ENCODE data around the gene OPA1.

The OPA1 gene

DNA sequence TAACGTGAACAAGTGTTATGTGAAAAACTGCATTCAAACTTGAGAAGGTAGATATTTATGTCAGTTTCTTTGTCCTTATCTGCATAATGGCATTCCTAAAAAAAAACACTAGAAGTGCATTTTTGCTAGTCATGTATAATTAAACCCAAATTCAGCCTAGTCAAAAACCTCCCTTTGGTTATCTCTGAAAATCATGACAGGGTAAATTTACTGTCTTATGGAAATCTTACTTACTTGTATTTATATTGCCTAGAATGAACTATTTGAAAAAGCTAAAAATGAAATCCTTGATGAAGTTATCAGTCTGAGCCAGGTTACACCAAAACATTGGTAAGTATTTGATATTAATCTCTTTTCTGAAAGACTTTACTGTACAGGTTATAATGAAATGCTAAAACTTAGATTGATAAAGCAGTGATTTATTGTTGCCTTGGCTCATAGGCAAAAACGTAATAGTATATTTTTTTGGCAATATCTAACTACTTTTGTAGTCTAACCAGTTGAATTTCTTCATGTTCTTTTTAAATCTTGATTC is 55.6 kb downstream of the OPA1 start:
- DNase-seq (ENCODE audit: low read depth in 2 of 2), result no peak

DNA sequence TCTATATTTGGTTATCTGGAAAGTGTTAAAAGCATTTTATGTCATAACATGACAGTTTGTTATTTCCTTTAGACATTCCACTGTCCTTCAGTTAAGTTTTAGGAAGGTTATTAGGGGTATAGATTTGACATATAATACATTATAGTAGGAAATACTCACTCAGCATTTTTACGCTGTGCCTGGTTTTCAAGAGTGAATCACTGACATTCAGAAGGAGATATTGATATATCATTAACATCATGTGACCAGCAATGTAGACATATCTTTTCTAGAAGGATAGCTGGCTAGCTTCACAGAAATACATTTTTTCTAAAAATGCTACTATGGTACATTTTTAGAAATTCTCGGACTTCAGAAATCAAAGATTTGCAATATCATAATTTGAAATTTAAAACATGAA is 57.6 kb downstream of the OPA1 start:
- DNase-seq (ENCODE audit: low read depth in 2 of 2), result no peak

DNA sequence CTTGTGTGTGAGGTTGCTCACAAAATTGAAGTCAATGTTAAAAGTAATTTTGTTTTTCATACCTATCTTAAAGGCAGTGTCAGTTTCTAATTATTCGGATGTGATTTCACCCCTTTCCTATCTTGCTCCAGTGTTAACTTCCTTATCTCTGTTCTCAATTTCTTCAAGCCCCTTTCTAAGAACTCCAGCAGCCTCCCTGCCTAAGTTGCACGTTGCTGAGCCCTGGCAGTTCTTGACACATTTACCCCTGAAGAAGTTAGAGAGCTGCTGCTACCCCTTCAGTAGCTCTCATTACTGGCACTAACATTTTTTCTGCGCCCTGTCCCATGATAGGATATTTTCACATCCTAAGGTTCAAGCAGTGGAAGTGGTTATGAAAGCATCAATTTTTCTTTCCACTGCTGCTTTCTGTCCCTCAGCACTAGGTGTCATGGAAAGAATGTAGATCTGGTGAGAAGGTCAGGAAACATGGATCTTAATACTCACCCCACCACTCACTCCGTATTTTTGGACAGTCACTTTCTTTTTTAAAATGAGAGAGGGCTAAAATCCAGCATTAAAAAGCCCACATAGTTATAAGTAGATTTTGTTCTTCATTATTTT is 62.9 kb downstream of the OPA1 start:
- no peak for DNase-seq (ENCODE audit: low read depth in 2 of 2)

DNA sequence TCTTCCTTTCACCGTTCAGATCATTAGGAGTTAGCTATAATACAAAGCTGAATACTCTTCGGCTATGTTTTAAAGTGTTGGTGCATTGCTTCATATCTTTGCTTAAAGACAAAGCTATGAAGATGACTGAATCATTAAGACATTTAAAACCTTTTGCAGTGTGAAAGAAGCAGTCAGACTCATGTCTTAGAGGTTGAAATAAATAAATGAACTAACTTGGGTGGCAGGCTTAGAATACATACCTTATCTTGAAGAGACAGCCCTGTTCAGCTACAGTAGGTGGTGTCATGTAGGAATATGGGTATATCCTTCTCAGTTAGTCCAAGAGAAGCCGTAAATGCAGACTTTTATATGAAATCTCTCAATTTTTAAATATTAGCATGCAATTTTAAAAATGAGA is 63.4 kb downstream of the OPA1 start:
- no peak for DNase-seq (ENCODE audit: low read depth in 2 of 2)

DNA sequence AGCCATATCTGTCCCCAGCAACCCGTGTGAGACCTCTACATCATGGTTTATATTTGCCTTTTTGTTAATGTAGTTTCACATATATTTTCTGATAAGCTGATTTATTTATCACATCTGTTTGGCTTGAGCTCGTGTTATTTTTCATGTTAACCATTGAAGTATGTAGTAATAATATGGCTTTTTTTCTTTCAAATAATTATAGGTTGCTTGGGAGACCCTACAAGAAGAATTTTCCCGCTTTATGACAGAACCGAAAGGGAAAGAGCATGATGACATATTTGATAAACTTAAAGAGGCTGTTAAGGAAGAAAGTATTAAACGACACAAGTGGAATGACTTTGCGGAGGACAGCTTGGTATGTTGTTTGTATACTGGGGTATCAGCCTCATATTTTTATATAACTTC is 63.9 kb downstream of the OPA1 start:
- DNase-seq (ENCODE audit: low read depth in 2 of 2), result no peak

DNA sequence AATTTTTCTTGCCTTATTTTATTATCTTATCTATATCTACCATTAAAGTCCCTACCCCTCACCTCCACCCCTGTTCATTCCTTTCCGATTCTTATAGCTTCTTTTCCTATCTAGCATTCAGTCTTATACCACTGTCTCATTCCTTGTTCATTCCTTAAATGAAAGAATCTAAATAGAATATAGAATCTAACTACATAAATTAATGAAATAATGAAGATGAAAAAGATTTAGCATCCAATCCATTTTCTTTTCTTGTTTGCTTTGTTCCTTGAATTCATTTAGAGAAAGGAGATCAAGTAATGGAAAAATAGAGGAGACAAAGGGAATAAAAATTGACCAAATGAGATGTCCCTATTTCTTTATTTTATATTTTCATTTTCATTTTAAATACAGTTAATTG is 67.2 kb downstream of the OPA1 start:
- no peak for DNase-seq (ENCODE audit: low read depth in 2 of 2)

DNA sequence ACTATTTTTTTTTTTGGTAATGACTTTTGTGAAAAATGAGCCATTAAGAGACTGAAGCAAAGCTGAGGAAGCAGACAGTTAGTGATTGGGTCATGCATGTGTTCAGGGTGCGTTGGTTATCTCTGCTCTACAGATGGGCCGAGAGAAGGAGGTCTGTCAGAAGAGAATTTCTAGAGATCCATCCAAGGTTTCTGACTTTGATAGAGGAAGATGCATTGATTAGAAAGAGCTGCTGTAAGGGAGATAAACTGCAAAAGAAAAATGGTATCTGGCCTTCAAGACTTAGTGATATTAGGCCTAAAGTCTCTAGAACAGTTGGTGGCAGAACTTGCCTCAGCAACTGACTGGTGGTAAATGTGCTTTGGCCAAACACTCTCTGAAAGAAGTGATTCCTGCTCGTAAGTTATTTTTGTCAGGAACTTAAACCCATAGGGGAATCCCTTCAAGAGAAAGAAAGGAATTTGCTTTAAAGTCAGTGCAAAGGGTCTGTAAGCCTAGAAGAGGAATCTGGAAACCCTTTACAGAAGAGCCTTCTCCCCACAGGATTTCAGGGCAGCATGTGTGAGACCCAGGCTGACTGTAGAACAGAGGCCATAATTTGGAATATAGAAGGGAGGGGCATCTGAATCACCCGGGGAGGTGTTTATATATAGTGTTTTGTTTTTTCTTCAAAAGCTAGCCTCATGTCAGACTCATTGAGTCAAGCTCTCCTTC is 67.8 kb downstream of the OPA1 start:
- no peak for DNase-seq (ENCODE audit: low read depth in 2 of 2)

DNA sequence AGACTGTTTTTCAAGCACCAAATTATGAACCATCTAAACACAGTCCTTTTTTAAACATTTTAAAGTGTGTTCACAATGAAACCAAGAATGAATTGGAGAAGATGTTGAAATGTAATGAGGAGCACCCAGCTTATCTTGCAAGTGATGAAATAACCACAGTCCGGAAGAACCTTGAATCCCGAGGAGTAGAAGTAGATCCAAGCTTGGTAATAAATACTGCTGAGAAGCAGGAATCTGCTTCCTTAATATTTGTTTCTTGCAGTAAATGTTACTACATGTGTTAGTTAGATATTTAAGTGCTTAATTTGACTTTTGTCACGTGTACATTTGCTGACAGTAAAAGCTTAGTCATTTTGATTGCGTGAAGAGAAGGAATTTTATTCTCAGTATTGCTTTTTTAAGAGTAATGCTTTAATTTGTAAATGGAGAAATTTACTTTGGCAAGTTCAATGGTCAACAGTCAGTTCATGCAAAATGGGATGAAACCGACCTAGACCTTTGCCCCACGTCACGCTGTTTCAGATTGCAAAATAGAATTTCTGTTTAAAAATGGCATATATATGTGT is 69.8 kb downstream of the OPA1 start:
- DNase-seq (ENCODE audit: low read depth in 2 of 2), result no peak

DNA sequence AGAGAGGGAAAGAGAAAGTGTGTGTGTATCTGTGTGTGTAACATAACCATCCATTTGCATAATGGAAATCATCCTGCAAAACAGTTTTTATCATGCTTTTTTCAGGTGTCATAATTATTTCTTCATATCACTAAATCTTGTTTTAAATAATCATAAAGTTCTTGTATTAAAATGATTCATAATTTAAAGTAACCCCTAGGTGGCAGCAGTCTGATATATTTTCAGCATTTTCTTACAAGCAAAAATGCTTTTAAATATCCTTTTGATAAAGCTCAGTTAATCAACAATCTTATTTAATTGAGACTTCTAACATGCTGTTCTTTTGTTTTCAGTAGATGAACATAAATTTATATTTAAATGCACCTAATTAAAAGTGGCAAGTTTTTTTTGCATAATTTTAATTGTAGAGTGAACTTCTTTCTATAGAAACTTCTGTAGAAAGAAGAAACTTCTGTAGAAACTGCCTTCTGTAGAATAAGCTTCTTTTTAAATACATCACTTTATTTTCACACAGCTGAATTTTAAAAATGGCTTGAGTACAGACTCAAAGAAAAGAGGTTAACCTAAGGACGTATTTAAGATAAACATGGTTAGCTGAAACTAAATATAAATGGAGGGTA is 72.5 kb downstream of the OPA1 start:
- no peak for DNase-seq (ENCODE audit: low read depth in 2 of 2)

DNA sequence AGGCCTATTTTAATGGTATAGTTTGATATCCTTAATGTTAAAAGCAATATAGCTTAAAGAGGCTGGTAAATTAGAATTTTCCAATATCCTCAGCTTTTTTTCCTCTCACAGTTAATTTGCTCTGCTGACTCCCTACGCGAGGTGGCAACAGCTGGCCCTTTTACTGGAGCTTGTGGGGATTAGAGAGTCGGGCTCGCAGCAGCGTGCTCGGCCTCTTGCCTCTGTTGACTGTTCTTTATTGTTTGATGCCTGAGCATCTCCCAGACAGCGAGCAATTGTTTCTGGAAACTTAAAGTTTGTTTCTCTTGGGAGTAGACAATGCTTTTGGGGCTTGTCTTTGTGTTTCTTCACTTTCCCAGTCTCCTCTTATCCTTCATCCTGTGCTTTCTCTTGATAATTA is 80.8 kb downstream of the OPA1 start:
- no peak for DNase-seq (ENCODE audit: low read depth in 2 of 2)

DNA sequence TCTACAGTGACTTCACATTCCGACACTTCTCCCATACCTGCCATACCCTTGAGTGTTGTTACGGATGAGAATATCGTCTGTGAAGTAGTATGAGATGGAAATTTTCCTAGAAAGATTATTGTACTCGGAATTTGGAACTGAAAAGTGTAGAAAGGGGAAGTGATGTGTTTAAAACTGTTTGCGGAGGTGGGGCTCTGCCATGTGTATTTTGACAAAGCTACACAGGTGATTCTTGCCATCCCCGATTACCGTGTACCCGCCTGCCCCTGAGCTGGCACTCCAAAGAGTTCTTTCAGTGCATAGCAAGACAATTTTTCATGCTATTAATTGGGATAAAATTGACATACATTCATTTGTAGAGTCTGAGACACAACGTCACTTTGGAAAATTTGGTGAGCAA is 81.7 kb downstream of the OPA1 start:
- no peak for DNase-seq (ENCODE audit: low read depth in 2 of 2)

DNA sequence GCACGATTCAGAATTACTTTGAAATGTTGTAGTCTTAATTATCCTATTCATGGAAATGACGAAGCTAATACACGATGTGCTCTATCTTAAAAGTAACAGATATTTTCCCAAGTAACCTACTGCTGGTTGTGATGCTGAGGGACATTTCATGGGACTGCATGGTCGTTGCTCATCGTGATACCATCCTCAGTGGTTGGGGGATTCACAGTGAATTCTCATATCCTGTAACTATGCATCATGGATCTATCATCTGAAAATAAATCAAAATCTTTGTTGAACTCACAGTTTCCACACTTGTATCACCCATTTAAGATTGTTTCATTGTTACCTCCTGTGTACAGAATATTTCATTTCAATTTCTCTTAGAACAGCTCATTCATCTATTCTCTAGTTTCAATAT is 84.7 kb downstream of the OPA1 start:
- DNase-seq (ENCODE audit: low read depth in 2 of 2), result no peak

DNA sequence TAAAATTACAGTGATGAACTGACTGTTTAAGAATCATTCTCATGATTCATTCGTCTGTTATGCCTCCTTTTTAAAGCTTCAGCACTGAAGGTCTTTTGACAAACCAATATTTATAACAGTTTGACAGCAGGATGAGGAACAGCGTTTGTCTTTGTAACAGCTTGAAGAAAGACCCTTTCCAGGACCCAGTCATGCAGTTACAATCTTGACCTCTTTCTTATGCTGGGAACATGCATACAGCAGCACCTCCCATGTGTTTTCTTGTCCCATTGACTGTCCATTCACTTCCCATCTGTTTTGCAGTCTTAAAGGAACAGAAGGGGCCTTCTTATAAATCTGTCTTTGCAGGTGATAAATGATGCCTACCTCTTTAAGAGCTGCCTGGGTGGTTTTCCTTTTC is 87.2 kb downstream of the OPA1 start:
- no peak for DNase-seq (ENCODE audit: low read depth in 2 of 2)

DNA sequence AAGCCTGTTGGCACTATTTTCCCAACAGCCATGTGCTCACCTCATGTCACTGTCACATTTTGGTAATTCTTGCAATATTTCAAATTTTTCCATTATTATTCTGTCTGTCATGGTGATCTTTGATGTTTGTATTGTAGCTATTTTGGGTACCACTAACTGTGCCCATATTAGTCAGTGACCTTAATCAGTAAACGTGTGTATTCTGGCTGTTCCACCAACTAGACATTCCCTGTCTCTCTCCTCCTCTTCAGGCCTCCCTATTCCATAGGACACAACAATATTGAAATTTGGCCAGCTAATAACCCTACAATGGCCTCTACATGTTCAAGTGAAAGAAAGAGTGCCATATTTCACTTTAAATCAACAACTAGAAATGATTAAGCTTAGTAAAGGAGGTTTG is 88.6 kb downstream of the OPA1 start:
- DNase-seq (ENCODE audit: low read depth in 2 of 2), result no peak

DNA sequence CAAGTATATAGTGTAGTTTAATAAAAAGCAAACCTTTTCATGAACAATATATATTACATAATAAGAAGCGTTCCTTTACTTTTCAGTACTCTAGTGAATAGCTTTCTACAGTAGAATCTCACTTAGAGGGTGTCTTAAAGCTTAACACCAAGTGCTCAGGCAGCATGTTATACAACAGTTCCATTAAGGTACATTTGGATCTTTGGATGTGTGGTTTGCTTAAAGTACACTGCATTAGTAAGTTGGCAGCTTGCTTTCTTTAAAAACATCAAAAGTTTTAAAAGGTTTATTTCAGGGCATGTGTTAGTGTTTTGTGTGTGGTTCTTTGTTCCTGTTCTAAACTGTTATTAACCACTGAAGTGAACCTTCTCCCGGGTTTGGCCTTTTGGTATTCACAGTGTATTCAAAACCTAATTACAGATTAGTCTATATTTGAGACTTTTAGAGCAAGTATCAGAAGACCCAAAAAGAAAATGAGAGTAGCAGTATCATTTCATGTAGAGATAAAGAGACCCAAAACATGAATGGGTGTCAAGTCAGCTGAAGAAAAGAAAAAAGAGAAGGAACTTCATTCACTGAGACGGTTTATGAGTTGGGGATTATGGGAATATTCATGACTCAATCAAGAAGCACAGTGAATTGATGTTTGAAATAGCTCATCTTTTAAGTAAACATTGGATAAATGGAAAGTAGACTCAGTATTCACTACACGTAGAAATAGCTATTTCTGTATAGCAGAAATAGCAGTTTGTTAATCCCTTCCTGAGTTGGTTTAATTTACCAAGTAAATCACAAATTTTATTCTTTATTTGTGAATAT is 93.9 kb downstream of the OPA1 start:
- DNase-seq (ENCODE audit: low read depth in 2 of 2), result no peak

DNA sequence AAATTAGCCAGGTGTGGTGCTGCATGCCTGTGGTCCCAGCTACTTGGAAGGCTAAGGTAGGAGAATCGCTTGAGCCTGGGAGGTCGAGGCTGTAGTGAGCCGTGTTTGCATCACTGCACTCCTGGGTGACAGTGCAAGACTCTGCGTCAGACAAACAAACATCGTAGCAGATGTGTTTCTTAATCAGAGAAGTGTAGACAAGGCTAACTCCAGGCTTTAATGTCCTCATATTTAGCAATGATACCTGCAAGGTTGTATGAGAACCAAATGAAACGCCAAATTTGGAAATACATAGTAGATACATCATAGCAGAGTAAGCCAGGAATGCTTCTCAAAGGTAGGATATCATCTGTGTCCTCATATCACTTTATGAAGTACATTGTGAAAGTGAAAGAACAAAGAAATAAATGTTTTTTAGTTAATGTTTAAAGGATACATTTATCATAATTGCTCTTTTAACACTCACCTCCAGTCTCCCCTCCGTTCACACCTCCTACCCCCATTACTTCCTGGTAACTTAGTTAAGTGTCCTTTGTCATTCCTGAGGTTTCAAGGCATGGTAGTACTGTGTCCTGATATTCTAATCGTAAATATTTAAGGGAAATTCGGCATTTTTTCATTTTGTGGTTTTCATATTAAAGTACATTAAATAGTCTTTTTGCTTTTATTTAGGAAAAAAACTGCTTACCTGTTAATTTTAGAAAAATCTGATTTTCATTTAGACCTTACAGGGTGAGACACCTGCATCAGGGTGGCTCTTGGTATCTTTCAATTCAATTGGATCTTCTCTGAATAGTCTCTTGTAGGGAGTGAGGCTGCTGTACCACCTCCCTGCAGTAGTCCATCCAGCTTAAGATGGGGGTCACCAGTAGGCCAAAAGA is 96.1 kb downstream of the OPA1 start:
- DNase-seq (ENCODE audit: low read depth in 2 of 2), result no peak

DNA sequence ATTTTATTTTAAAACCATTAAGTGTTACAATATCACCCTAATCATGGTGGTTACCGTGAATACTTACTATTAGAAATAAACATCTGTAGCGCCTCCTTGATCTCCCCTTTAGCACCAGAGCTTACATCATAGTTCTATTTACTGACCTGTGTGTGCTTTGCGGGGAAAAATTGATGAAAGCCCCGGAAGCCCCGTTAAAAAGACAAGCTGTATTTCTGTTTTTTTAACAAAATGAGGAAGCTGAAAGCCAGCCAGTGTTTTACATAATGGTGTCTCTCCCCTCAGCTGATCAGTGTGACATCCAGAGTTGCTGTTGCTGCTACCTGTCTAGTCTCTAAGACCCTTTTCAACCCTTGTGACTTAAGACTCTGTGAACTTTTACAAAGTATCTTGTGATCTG is 100.8 kb downstream of the OPA1 start:
- DNase-seq (ENCODE audit: low read depth in 2 of 2), result no peak

DNA sequence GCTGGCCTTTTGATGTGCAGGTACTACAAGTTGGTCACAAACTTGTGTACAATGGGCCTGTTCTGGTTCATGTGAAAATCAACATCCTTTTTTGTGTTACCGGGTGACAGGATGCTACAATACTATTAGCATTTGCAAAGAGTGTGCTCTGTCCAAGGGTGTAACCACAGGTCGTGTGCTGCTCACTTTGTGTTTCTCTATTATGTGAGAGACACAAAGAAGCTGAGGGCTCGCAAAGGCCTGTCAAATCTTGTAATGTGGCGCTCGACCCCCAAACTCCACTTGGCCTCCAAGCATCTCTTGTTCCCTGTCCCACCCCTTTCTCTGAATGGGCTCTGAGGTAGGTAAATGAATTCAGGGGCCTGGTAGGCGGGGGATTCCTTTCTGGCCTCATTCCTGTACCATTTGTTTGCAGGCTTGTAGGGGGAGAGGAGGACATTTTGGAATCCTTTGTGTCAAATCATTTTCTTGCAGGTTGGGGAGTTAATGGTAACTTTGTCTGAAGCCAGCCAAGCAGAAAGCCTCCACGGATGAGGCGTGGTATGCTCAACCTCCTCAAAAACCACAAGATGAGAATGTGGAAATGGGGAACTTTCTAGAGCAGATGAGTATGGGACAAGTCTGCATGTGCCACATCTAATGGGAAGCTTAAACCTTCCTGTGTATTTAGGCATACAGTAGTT is 109.1 kb downstream of the OPA1 start:
- no peak for DNase-seq (ENCODE audit: low read depth in 2 of 2)

DNA sequence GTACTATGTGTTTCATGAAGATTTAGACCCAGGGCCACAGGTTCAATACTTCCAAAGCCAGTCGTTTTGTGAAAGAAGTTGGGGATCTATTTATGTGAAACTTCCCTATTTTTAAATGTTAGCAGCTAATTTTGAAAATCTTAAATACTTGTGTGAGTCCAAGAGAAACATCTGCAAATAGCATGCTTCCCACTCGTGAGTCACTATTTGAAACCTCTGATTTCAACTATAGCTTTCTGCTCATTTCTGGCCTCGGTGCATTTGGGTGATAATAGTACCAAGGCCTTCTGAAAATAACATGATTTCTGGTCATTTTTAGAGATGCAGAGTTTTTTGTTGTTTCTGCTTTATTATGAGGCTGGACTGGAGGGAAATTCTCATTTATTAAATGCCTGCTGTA is 110.0 kb downstream of the OPA1 start:
- no peak for DNase-seq (ENCODE audit: low read depth in 2 of 2)

DNA sequence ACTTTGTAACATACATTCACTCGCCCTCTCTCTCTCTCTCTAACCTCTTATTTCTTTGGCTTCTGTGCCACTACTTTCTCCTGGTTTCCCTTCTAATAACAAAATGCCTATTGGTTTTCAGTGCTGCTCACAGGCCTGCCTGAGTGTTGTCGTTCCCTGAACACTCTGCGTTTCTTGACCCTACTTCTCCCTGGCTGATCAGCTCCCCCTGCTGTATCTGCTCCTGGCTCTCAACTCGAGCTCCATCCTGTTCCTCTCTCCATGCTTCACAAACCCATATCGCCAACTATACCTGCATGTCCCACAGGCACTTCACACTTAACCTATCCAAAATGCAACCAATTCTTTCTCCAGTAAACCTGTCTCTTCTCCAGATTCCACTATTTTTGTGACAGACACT is 111.4 kb downstream of the OPA1 start:
- DNase-seq (ENCODE audit: low read depth in 2 of 2), result no peak
